ENCODE data around the gene PPP1R15B. TPM values are rescaled to one million over a fixed set of nuclear protein-coding genes. Genes with fewer than 3 reads are reported as not detected.

The PPP1R15B gene
- total RNA-seq, 1 donor from 2014 or later, result 43.3 TPM

GRCh38 chr1:204363335-204364114 is 48.1 kb downstream of the PPP1R15B start:
- peak overlapping the region; percentile 47 for H3K27ac Mint-ChIP-seq
- TF ChIP-seq CTCF (IDR thresholded peaks at IDR 0.05; ENCODE audit: unreplicated experiment), result peak; percentile 97
- H3K27me3 Mint-ChIP-seq, result peaks cover 16% of the 10 kb centered on the region

GRCh38 chr1:204362984-204363334 is 48.7 kb downstream of the PPP1R15B start:
- no peaks in the 10 kb centered on the region for H3K36me3 Mint-ChIP-seq (ENCODE audit: insufficient read depth)
- TF ChIP-seq CTCF (IDR thresholded peaks at IDR 0.05; ENCODE audit: unreplicated experiment), result no peak
- DNase-seq (ENCODE audit: low spot score, unreplicated experiment), result no peak
- H3K4me1 Mint-ChIP-seq (ENCODE audit: low read depth), result peaks cover 34% of the 10 kb centered on the region
- no peak overlapping the region for H3K27ac Mint-ChIP-seq
- H3K27me3 Mint-ChIP-seq, result peaks cover 15% of the 10 kb centered on the region
- H3K4me3 Mint-ChIP-seq (ENCODE audit: low read depth), result no peak overlapping the region
- H3K9me3 Mint-ChIP-seq (ENCODE audit: low read depth), result no peaks in the 10 kb centered on the region

More at GRCh38 chr1:204363335-204364114, 48.1 kb downstream of the PPP1R15B start:
- Mint-ChIP-seq H3K36me3 (ENCODE audit: insufficient read depth) (no peaks in the 10 kb centered on the region), H3K4me1 (ENCODE audit: low read depth) (peaks cover 29% of the 10 kb centered on the region), H3K9me3 (ENCODE audit: low read depth) (no peaks in the 10 kb centered on the region), H3K4me3 (ENCODE audit: low read depth) (peak overlapping the region; percentile 60)
- DNase-seq (ENCODE audit: low spot score, unreplicated experiment), result peak; percentile 43

DNA sequence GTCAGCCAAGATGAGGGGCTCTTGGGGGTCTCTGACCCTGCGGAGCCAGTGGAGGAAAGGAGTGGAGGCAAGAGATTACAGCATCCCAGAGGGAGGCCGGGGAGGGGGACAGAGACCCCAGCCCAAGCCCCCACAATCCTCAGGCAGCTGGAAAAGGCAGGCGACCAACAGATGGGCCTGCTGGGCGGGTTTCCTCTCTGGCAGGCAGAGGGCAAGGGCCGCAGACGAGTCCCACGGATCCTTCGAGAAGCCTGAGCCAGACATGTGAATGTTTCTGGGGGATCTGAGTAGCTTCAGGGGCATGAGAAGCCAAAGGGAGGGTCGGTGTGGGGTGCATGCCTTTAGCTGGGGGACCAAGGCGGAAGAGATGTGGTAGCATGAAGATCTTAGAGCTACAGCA is 49.8 kb downstream of the PPP1R15B start:
- no peaks in the 10 kb centered on the region for H3K36me3 Mint-ChIP-seq (ENCODE audit: insufficient read depth)
- no peak for TF ChIP-seq CTCF (IDR thresholded peaks at IDR 0.05; ENCODE audit: unreplicated experiment)
- no peak overlapping the region for H3K27ac Mint-ChIP-seq
- H3K4me3 Mint-ChIP-seq (ENCODE audit: low read depth), result no peak overlapping the region
- peaks cover 42% of the 10 kb centered on the region for H3K4me1 Mint-ChIP-seq (ENCODE audit: low read depth)
- H3K9me3 Mint-ChIP-seq (ENCODE audit: low read depth), result no peaks in the 10 kb centered on the region
- DNase-seq (ENCODE audit: low spot score, unreplicated experiment), result no peak
- H3K27me3 Mint-ChIP-seq, result peaks cover 7% of the 10 kb centered on the region

DNA sequence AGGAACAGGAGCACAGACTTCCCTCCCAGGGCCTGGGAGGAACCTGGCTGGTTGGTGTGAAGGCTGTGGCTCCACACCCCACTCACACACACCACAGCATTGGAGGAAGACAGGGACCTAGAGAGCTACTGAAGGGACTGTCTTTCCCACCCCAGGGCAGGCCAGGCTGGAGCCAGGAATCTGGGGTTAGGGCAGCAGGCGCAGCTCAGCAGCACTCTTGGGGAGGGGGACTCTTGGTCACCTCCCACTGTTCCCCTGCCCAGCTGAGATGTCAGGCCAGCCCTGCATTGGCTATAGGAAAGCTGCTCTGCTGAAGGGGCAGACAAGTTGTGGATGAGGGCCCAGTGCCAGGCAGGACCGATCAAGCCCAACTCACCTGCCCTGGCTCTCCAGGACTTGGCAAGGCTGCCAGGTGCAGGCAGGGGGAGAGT is 50.3 kb downstream of the PPP1R15B start:
- no peak for TF ChIP-seq CTCF (IDR thresholded peaks at IDR 0.05; ENCODE audit: unreplicated experiment)
- Mint-ChIP-seq H3K27ac (peak overlapping the region; percentile 36), H3K27me3 (peaks cover 7% of the 10 kb centered on the region), H3K36me3 (ENCODE audit: insufficient read depth) (no peaks in the 10 kb centered on the region), H3K4me3 (ENCODE audit: low read depth) (no peak overlapping the region), H3K4me1 (ENCODE audit: low read depth) (peaks cover 42% of the 10 kb centered on the region), H3K9me3 (ENCODE audit: low read depth) (no peaks in the 10 kb centered on the region)
- no peak for DNase-seq (ENCODE audit: low spot score, unreplicated experiment)

- Mint-ChIP-seq H3K36me3 (ENCODE audit: insufficient read depth) (no peaks in the 10 kb centered on the region), H3K9me3 (ENCODE audit: low read depth) (no peaks in the 10 kb centered on the region), H3K4me1 (ENCODE audit: low read depth) (peaks cover 42% of the 10 kb centered on the region), H3K4me3 (ENCODE audit: low read depth) (no peak overlapping the region), H3K27me3 (peaks cover 2% of the 10 kb centered on the region), H3K27ac (no peak overlapping the region)
- no peak for TF ChIP-seq CTCF (IDR thresholded peaks at IDR 0.05; ENCODE audit: unreplicated experiment)
- DNase-seq (ENCODE audit: low spot score, unreplicated experiment), result no peak
These were observed 51.3 kb downstream of the PPP1R15B start for GRCh38 chr1:204360314-204360713.

Data from progenitor cell of endocrine pancreas (in vitro differentiated cells).